ENCODE measurements around the gene PEG3.

PEG3 gene

GRCh38 chr19:56839652-56840450 lies 675 bp downstream of the PEG3 start:
- DNase-seq (ENCODE audit: extremely low spot score, insufficient read length, low read depth) (no peak), FAIRE-seq (no peak)

GRCh38 chr19:56838909-56839651 lies 1.4 kb downstream of the PEG3 start:
- no peak for DNase-seq (ENCODE audit: extremely low spot score, insufficient read length, low read depth)
- no peak for FAIRE-seq

DNA sequence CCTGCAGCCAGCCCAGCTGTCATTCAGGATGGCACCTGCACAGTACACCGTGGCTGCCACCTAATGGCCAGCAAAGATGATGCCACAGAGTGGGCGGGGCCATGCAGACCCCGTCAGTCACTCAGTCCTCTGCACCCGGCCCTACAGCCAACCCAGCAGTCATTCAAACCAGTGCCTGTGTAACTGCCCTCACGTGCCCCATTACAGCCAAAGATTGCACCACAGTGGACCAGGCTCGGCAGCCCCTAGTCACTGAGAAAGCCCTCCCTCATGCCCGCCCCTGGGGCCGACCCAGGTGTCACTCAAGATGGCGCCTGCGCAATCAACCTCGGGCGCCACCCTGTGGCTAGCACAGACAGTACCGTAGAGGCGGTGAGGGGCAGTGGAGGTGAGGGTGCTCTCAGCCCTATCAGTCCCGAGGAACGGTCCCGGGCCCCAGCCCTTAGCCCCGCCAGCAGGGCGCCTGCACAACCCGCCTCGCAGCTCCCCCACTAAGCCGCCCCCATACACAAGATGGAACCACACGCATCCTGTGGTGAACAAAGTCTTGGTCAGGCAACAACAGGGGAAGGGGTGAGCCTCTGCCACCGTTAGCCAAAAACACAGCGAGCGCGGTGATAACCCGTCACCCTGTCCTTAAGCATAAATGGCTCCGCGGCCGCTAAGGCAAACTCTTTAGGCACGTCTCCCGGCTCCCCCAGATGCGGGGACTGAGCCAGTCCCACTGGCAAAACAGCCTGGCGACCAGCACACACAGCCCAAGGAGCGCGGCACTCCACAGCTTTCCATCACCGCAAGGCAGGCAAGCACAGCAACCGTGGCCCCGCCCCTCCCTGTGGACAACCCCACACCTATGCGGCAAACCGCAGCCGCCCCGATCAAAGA lies 2.3 kb downstream of the PEG3 start:
- DNase-seq (ENCODE audit: extremely low spot score, insufficient read length, low read depth), result no peak
- no peak for FAIRE-seq

DNA sequence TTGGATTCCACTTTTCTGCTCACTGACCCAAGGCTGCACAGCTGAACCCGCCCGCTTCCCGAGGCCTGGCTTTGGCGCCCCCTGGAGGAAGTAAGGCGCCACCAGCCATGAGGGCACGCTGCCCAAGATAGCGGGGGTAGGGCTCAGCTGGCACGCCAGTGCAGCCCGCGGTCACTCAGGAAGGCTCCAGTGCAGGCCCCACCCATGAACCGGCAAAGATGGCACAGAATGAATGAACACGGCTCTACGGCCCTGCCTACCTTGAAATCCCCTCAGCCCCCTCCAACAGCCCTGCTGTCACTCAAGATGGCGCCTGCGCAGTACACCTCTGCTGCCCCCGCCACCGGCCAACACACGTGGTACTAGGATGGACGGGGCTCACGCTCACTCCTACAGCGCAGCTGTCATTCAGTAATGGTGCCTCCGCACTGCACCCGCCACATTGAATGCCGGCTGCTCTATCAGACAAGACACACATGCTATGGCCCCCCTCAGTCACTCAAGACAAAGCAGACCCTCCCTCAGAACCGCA lies 3.0 kb downstream of the PEG3 start:
- DNase-seq (ENCODE audit: extremely low spot score, insufficient read length, low read depth) (no peak), FAIRE-seq (no peak)

- no peak for DNase-seq (ENCODE audit: extremely low spot score, insufficient read length, low read depth)
- FAIRE-seq, result no peak
Observed at GRCh38 chr19:56837004-56837403, 3.5 kb downstream of the PEG3 start.

DNA sequence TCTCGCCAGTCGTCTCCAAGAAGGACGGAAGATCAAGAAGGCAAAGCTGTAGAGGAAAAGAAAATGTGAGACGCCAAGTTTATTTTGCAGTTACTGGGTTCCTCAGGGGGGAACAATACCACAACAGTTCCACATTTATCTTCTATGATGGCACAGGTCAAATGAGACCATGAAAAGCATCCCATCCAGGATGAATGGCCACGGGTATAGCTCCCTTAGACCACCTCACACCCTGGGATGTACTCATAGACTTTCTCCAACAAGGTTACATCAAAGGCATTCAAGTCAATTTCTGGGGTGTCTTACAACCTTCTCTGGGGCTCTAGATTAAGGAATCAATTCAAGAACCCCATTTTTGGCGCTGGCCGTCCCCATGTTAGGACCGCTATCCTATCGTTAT lies 4.5 kb downstream of the PEG3 start:
- FAIRE-seq, result no peak
- DNase-seq (ENCODE audit: extremely low spot score, insufficient read length, low read depth), result no peak

DNA sequence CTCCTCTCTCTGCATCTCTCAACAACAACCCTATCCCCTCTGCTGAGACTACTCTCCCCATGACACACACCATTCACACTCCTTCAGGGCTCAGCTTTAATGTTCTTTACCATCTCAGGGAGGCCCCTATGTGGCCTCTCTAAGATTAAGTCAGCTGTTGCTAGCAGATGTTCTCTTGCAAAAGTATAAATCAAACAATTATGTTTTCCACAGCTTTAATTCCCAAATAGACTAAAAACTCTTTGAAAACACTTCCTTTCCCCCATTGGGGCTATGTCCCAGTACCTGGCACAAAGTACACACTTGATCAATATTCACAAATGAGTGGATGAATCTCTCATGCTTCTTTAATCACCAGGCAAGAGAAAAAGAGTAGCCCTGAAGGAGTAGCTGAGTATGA lies 5.1 kb downstream of the PEG3 start:
- FAIRE-seq (no peak), DNase-seq (ENCODE audit: extremely low spot score, insufficient read length, low read depth) (no peak)

DNA sequence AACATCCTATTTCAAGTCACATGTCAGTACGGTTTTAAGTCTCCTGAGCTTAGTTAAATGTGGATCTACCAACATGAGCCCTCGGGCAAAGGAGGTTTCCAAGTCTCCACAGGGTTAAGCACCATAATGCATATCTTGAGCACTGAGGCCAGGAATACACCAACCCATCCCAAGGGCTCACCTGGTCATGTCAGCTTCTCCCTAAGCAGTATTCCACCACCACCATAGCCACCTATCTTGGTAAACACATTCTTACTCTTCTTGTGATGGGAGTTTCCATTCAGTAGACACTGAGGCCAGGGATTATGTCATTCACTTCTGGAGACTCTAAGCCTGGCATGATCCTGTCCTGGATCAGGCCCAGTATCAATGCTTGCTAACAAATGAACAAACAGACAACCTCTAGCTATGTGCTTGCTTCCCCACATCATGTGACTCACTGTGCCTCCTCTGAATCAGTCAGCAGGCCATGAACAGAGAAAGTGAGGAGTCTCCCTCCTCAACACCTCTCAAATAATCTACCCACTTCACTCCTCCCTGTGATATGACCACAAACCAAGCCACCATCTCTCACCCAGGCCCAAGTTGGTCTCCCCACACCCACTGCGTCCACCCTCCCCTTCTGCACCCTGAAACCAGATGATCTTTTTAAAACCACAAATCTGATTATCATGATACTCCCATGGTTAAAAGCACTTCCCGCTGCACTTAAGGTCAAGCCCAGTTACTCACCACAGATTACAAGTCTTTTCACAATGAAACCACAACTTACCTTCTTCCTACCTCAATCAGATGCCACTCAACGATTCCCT lies 5.8 kb downstream of the PEG3 start:
- no peak for DNase-seq (ENCODE audit: extremely low spot score, insufficient read length, low read depth)
- no peak for FAIRE-seq

GRCh38 chr19:56832352-56832928 lies 8.1 kb downstream of the PEG3 start:
- no peak for DNase-seq (ENCODE audit: extremely low spot score, insufficient read length, low read depth)
- no peak for FAIRE-seq

DNA sequence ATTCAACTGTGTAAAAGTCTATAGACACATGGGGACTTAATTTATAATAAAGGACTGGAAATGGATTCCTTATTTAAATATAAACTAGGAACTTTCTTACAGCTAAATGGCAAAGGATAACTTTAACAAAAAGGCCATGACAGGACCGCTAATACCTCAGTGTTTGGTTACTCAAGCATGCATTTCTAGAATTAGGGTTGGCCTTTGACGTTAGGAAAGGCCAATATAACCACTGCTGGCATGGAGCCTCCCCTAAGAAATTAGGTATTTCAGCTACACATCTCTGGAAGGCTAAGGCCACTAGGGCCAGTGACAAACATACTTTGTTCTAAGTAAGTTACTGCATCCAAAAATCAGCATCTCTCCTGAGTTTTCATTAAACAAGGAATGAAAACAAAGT lies 9.3 kb downstream of the PEG3 start:
- no peak for FAIRE-seq

GRCh38 chr19:56829596-56829995 lies 10.9 kb downstream of the PEG3 start:
- DNase-seq (ENCODE audit: extremely low spot score, insufficient read length, low read depth) (no peak), FAIRE-seq (no peak)

More for the DNA sequence above, 9.3 kb downstream of the PEG3 start:
- no peak for DNase-seq (ENCODE audit: extremely low spot score, insufficient read length, low read depth)

DNA sequence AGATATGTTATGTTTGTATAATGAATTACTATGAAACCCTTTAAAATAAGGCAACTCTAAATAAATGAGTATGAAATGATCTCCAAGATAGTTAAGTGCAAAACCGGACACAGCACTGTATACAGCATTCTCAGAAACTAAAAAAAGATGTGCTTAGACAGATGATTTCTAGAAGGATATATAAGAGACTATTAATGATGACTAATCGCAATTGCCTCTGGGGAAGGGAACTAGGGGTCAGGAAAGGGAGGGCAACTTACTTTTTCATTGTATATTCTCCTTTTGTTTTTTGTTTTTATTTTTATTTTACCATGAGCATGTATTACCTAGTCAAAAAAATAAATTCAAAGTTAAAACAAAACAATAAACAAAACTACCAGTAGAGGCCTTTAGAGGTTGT lies 12.8 kb downstream of the PEG3 start:
- FAIRE-seq (no peak), DNase-seq (ENCODE audit: extremely low spot score, insufficient read length, low read depth) (no peak)

GRCh38 chr19:56823956-56824355 lies 16.6 kb downstream of the PEG3 start:
- FAIRE-seq (no peak), DNase-seq (ENCODE audit: extremely low spot score, insufficient read length, low read depth) (no peak)

- DNase-seq (ENCODE audit: extremely low spot score, insufficient read length, low read depth) (no peak), FAIRE-seq (no peak)
Observed at GRCh38 chr19:56823417-56823816, 17.1 kb downstream of the PEG3 start.

DNA sequence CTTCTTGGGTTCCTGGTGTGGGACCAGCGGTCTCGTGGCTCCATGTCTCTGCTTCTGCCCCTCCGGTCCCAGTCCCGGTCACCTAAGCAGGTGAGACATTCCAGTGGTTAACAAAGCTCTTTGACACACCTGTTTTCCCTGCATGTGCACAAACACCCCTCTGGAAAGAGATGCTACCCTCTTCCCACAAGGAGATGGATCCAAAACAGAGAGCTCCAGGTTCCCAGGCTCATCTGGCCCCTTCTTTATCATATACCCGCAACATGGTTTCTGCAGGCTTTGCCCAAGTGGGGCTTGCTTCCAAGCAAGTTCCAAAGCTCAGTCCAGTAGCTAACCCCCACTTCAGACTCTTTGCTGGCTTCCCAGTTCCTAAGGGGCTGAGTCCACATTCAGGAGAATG lies 17.8 kb downstream of the PEG3 start:
- DNase-seq (ENCODE audit: extremely low spot score, insufficient read length, low read depth) (no peak), FAIRE-seq (no peak)

- FAIRE-seq, result no peak
- no peak for DNase-seq (ENCODE audit: extremely low spot score, insufficient read length, low read depth)
Observed at GRCh38 chr19:56821675-56822074, 18.9 kb downstream of the PEG3 start.

- no peak for FAIRE-seq
- DNase-seq (ENCODE audit: extremely low spot score, insufficient read length, low read depth), result no peak
Observed at GRCh38 chr19:56821209-56821608, 19.3 kb downstream of the PEG3 start.

DNA sequence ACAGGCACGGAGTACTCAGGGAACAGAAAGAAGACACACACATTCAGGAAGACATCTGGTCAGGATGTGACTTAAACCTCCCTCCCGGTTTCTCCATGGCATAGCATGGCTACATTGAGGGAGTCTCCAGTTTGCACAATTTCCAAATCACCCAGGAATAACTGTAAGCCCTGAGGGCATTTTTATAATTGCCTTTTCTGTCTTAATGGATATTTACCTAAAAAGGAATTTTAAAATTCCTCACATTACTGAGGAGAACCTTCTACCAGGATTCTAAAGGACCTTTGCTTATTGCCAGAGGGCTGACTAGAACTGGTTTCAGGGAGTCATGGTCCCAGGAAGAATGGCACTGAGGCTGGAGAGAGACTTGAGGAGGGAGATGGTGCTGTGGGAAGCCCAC lies 21.4 kb downstream of the PEG3 start:
- FAIRE-seq (no peak), DNase-seq (ENCODE audit: extremely low spot score, insufficient read length, low read depth) (no peak)

GRCh38 chr19:56814656-56815055 lies 25.9 kb downstream of the PEG3 start:
- FAIRE-seq, result no peak
- DNase-seq (ENCODE audit: extremely low spot score, insufficient read length, low read depth), result no peak

Measured in GM18507 (cell line).